ENCODE measurements around the gene GNG4.

The GNG4 gene

DNA sequence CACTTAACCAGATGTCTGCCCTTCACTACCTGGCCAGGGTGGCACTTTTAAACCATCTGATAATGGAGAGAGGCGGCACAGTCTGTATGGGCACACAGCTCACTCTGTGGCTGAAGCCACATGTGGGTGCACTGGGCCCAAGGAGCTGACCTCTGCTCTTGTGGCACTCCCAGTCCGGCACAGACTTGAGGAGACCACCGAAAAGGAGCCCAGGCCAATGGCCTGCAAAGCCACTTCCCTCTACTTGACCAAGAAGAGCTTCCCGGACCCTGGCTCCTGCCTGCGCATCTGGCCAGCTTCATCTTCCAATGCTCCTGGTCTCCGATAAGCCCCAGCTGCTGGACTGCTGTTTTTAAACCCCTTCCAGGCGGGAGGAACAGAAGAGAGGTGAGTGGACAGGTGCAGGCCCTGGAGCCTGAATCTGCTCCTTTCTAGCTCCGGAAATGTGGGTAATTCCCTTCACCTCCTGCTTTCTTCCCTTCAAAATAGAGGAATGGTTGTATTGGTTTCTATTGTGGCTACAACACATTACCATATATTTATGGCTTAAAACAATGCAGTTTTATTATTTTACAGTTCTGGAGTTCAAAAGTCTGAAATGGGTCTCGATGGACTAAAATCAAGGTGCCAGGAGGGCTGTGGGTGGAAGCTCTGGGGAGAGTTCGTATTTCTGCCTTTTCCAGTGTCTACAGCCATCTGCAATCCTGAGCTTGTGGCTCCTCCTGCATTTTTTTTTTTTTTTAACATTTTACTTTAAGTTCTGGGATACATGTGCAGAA, 11.6 kb downstream of the GNG4 start:
- no peak overlapping the region for H3K4me3 ChIP-seq (ENCODE audit: low read length)
- H3K9me3 ChIP-seq (ENCODE audit: insufficient read depth, low read length): no peaks in the 10 kb centered on the region
- H3K27me3 ChIP-seq (ENCODE audit: low read depth, low read length): peaks cover 42% of the 10 kb centered on the region
- H3K4me2 ChIP-seq (ENCODE audit: low read length): no peak overlapping the region
- H2AFZ ChIP-seq (ENCODE audit: low read depth, low read length): no peak overlapping the region
- no peak overlapping the region for H3K27ac ChIP-seq (ENCODE audit: low read length)
- no peaks in the 10 kb centered on the region for H3K79me2 ChIP-seq (ENCODE audit: low read length)
- H3K9ac ChIP-seq (ENCODE audit: low read length): no peak overlapping the region
- H4K20me1 ChIP-seq (ENCODE audit: insufficient read depth, low read length): no peaks in the 10 kb centered on the region
- no peaks in the 10 kb centered on the region for H3K36me3 ChIP-seq (replicated peaks; ENCODE audit: low read depth, low read length)
- TF ChIP-seq, protein P1, sequence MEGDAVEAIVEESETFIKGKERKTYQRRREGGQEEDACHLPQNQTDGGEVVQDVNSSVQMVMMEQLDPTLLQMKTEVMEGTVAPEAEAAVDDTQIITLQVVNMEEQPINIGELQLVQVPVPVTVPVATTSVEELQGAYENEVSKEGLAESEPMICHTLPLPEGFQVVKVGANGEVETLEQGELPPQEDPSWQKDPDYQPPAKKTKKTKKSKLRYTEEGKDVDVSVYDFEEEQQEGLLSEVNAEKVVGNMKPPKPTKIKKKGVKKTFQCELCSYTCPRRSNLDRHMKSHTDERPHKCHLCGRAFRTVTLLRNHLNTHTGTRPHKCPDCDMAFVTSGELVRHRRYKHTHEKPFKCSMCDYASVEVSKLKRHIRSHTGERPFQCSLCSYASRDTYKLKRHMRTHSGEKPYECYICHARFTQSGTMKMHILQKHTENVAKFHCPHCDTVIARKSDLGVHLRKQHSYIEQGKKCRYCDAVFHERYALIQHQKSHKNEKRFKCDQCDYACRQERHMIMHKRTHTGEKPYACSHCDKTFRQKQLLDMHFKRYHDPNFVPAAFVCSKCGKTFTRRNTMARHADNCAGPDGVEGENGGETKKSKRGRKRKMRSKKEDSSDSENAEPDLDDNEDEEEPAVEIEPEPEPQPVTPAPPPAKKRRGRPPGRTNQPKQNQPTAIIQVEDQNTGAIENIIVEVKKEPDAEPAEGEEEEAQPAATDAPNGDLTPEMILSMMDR (IDR thresholded peaks at IDR 0.05; ENCODE audit: low read depth, low read length): no peak
- TF ChIP-seq EZH2phosphoT487 (IDR thresholded peaks at IDR 0.05; ENCODE audit: low read depth): no peak
- peaks cover 5% of the 10 kb centered on the region for H3K4me1 ChIP-seq (ENCODE audit: low read length)

GRCh38 chr1:235635938-235636662, 13.5 kb downstream of the GNG4 start:
- H2AFZ ChIP-seq (ENCODE audit: low read depth, low read length): no peak overlapping the region

GRCh38 chr1:235632506-235633401, 16.8 kb downstream of the GNG4 start:
- Histone ChIP-seq H2AFZ (ENCODE audit: low read depth, low read length) (no peak overlapping the region), H3K27ac (ENCODE audit: low read length) (no peak overlapping the region), H3K9ac (ENCODE audit: low read length) (no peak overlapping the region), H4K20me1 (ENCODE audit: insufficient read depth, low read length) (no peaks in the 10 kb centered on the region; the same call in 1 of the 2 replicates), H3K4me1 (ENCODE audit: low read length) (peaks cover 12% of the 10 kb centered on the region), H3K79me2 (ENCODE audit: low read length) (no peaks in the 10 kb centered on the region), H3K9me3 (ENCODE audit: insufficient read depth, low read length) (no peaks in the 10 kb centered on the region), H3K4me2 (ENCODE audit: low read length) (peak overlapping the region; percentile 82), H3K27me3 (ENCODE audit: low read depth, low read length) (peaks cover 57% of the 10 kb centered on the region), H3K4me3 (ENCODE audit: low read length) (peak overlapping the region; percentile 69), H3K36me3 (replicated peaks; ENCODE audit: low read depth, low read length) (no peaks in the 10 kb centered on the region)
- TF ChIP-seq, protein P1 (IDR thresholded peaks at IDR 0.05; ENCODE audit: low read depth, low read length): no peak
- TF ChIP-seq EZH2phosphoT487 (IDR thresholded peaks at IDR 0.05; ENCODE audit: low read depth): no peak

More at GRCh38 chr1:235635938-235636662, 13.5 kb downstream of the GNG4 start:
- H3K36me3 ChIP-seq (replicated peaks; ENCODE audit: low read depth, low read length): no peaks in the 10 kb centered on the region
- no peaks in the 10 kb centered on the region for H3K9me3 ChIP-seq (ENCODE audit: insufficient read depth, low read length)
- TF ChIP-seq, protein P1 (IDR thresholded peaks at IDR 0.05; ENCODE audit: low read depth, low read length): 0 out of 2 replicates have a peak, but pooled peaks have one; percentile 3
- no peak for TF ChIP-seq EZH2phosphoT487 (IDR thresholded peaks at IDR 0.05; ENCODE audit: low read depth)
- H3K27me3 ChIP-seq (ENCODE audit: low read depth, low read length): peaks cover 61% of the 10 kb centered on the region
- no peaks in the 10 kb centered on the region for H3K79me2 ChIP-seq (ENCODE audit: low read length)
- no peak overlapping the region for H3K27ac ChIP-seq (ENCODE audit: low read length)
- no peak overlapping the region for H3K4me3 ChIP-seq (ENCODE audit: low read length)
- H4K20me1 ChIP-seq (ENCODE audit: insufficient read depth, low read length): no peaks in the 10 kb centered on the region; the same call in 1 of the 2 replicates
- H3K4me2 ChIP-seq (ENCODE audit: low read length): no peak overlapping the region
- peaks cover 12% of the 10 kb centered on the region for H3K4me1 ChIP-seq (ENCODE audit: low read length)
- no peak overlapping the region for H3K9ac ChIP-seq (ENCODE audit: low read length)

All from OCI-LY3 (cell line).